B cell (primary cell): ENCODE measurements around the gene SERPINA9.

Experiments used
- EZH2 ChIP-seq: IDR thresholded peaks from 2 replicates; pipeline ENCODE4 v1.6.1; 2012; ENCODE audit warnings: borderline replicate concordance, low read depth, mild to moderate bottlenecking, moderate library complexity, low read length; ENCODE audit not compliant: insufficient read depth, poor library complexity, severe bottlenecking
- TF ChIP-seq, protein P1 (sequence below): fragments of 200-600 bp; IDR thresholded peaks from one replicate; pipeline ENCODE4 v1.8.0; 2022; ENCODE audit warnings: antibody characterized with exemption, mild to moderate bottlenecking

GRCh38 chr14:94474581-94475031, 1.4 kb downstream of the SERPINA9 start:
- TF ChIP-seq, protein P1, sequence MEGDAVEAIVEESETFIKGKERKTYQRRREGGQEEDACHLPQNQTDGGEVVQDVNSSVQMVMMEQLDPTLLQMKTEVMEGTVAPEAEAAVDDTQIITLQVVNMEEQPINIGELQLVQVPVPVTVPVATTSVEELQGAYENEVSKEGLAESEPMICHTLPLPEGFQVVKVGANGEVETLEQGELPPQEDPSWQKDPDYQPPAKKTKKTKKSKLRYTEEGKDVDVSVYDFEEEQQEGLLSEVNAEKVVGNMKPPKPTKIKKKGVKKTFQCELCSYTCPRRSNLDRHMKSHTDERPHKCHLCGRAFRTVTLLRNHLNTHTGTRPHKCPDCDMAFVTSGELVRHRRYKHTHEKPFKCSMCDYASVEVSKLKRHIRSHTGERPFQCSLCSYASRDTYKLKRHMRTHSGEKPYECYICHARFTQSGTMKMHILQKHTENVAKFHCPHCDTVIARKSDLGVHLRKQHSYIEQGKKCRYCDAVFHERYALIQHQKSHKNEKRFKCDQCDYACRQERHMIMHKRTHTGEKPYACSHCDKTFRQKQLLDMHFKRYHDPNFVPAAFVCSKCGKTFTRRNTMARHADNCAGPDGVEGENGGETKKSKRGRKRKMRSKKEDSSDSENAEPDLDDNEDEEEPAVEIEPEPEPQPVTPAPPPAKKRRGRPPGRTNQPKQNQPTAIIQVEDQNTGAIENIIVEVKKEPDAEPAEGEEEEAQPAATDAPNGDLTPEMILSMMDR, result no peak
- TF ChIP-seq EZH2, result no peak
